Glomerular visceral epithelial cell (primary cell): ENCODE results near the gene TMEM132D.
"Not testable (repeated sequence)": the region's sequence is repeated elsewhere in the genome, so short reads cannot be mapped to it uniquely, and the experiment has no call there.

Experiments
- DNase-seq: peaks from one replicate; pipeline ENCODE4 v3.0.0-alpha.2; 2016; ENCODE audit errors: extremely low spot score

TMEM132D gene

GRCh38 chr12:129069886-129070285 is 833.9 kb downstream of the TMEM132D start:
- no peak for DNase-seq

DNA sequence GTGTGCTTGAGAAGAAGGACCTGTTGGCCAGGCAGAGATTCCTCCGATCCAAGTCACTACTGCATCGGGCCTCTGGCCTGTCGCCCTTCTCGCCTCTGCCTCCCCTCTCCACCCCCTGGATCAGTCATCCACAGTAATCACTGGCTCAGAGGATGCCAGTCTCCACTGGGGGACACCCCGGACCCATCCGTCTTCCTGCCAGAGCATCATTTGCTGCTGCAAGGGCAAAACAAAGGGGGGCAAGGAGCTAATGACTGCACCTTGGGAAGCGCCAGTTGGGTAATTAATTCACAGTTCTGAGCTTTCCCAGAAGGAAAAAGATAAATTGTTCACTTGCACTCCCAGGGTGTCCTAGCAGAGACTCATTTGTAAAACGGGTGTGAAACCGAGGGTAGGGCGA is 835.1 kb downstream of the TMEM132D start:
- DNase-seq, result no peak

DNA sequence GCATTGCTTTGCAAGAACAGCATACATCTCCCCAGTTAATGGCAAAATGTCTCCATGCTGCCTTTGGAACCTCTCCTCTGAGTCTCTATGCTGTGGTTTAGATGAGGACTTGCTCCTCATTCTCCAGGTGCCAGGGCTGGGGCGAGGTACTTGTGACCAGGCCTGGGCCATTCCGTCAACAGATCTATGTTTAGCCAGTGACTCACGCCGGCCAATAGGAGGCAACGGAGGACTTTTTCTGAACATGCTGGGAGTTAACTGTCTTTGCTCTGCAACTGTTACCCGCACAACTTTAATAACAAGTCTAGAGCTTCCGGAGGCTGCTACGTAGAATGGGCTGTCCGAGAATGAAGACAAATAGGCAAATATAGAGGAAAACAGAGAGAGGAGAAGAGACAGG is 836.3 kb downstream of the TMEM132D start:
- DNase-seq, result no peak

- no peak for DNase-seq
Observed at GRCh38 chr12:129064209-129064855, 839.5 kb downstream of the TMEM132D start.

- no peak for DNase-seq
Observed at GRCh38 chr12:129063600-129063999, 840.2 kb downstream of the TMEM132D start.

DNA sequence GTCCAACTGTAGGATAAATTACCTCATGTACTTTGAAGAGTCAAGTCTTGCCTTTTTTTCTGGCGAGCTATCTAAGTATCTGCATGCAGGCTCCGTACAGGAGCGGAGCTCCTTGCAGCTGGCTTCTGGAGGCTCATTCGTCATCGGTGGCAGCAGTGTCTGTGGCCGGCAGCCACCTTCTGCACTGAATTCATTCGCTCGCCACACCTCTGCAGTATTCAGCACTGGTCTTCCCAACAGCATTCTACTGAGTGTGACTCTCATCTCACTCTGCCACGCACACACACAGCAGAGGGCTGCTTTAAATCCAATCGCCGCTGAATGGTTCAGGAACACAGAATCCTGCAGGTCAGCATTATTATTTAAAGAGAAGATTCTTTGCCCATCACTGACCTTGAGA is 850.6 kb downstream of the TMEM132D start:
- DNase-seq, result no peak

- no peak for DNase-seq
Observed at GRCh38 chr12:129052373-129052772, 851.5 kb downstream of the TMEM132D start.

DNA sequence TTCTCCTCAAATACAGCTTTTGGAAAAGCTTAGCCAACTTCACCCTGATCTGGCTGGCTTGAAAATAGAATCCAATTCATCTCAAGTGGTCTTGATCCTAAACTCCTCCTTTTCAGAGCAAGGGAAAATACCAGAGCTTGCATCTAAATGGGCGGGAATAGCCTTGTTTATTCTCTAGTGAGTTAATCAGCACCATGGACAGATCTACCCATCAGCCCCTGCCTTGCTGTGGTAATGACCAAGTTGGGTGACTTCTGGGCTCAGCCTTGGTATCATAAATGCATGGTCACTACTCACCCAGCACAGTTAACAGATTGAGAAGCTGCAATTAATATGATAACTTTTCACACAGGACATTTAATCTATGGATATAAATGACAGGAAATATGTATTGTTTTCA is 853.9 kb downstream of the TMEM132D start:
- no peak for DNase-seq

- not testable (repeated sequence) for DNase-seq
Observed at GRCh38 chr12:129043334-129043733, 860.5 kb downstream of the TMEM132D start.

DNA sequence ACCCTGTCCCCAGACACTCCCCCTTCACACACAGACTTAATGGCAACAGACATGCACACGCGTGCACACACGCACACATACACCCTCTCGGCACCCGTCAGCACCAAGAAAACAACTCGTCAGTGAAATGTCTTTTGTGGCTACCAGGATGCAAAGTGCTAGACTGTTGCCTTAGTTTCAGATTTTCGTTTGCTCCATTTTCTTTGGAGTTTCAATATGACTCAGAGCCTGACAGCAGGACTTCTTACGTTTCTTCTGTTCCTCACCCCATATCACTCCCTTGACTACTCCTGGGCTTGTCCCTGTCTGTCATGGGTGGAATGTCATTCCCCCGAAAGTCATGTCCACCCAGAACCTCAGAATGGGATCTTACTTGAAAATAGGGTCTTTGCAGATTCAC is 867.7 kb downstream of the TMEM132D start:
- no peak for DNase-seq

GRCh38 chr12:129034558-129035289 is 869.1 kb downstream of the TMEM132D start:
- no peak for DNase-seq

DNA sequence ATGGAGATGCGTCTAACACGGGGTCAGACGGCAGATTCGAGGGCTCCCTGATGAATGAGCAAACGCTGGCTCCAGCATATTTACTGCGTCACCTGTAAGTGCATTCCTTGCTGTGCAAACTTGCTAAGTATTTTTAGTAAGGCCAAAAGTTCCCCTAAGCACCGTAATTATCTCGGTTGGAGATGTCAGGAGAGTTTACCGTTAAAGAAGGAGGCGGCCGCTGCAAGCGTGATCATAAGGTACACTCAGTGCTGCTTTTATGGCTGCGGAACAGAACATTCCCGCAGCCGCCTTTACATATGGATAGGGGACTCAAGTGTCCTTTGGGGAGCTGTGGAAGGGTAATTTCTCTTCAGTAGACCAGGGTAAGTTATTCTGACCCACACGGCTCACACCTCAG is 875.0 kb downstream of the TMEM132D start:
- DNase-seq, result no peak

DNA sequence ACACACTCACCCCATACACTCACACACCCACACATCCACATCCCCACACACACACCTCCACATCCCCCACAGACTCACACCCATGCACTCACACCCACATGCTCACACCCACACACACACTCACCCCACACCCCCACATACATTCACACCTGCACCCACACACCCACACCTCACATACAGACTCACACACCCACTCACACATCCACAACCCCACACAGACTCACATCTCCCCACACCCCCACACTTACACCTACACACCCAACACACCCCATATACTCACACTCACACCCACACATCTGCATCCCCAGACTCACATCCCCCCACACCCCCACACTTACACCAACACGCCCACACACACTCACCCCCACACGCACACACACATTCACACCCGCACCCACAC is 878.8 kb downstream of the TMEM132D start:
- no peak for DNase-seq
